GM06990 (cell line): Measurements from ENCODE around the gene SUPT4H1.

Source experiments
- DNase-seq: peaks from one replicate; pipeline ENCODE4 v3.0.0-alpha.2; 2011; ENCODE audit not compliant: insufficient read length; ENCODE audit errors: extremely low read depth
- H3K27me3 ChIP-seq: replicated peaks from 2 replicates; pipeline ENCODE4 v1.6.0; 2011; ENCODE audit warnings: low read length; ENCODE audit not compliant: control insufficient read depth, insufficient read depth
- H3K36me3 ChIP-seq: 2 replicates; pipeline ENCODE4 v1.5.1; 2011; ENCODE audit warnings: low read length; ENCODE audit not compliant: control insufficient read depth, insufficient read depth
- H3K4me3 ChIP-seq: replicated peaks from 2 replicates; pipeline ENCODE4 v1.5.1; 2011; ENCODE audit warnings: low read depth, mild to moderate bottlenecking, control low read depth, low read length
- TF ChIP-seq, protein P1 (sequence below): IDR thresholded peaks from 2 replicates; pipeline ENCODE4 v1.5.1; 2011; ENCODE audit warnings: low read length, control low read depth, mild to moderate bottlenecking, inconsistent platforms; ENCODE audit not compliant: insufficient read depth, poor library complexity, severe bottlenecking

The SUPT4H1 gene

GRCh38 chr17:58362368-58363014, 10.5 kb upstream of the SUPT4H1 start:
- H3K27me3 ChIP-seq: no peaks in the 10 kb centered on the region
- TF ChIP-seq, protein P1, sequence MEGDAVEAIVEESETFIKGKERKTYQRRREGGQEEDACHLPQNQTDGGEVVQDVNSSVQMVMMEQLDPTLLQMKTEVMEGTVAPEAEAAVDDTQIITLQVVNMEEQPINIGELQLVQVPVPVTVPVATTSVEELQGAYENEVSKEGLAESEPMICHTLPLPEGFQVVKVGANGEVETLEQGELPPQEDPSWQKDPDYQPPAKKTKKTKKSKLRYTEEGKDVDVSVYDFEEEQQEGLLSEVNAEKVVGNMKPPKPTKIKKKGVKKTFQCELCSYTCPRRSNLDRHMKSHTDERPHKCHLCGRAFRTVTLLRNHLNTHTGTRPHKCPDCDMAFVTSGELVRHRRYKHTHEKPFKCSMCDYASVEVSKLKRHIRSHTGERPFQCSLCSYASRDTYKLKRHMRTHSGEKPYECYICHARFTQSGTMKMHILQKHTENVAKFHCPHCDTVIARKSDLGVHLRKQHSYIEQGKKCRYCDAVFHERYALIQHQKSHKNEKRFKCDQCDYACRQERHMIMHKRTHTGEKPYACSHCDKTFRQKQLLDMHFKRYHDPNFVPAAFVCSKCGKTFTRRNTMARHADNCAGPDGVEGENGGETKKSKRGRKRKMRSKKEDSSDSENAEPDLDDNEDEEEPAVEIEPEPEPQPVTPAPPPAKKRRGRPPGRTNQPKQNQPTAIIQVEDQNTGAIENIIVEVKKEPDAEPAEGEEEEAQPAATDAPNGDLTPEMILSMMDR: no peak
- H3K4me3 ChIP-seq: no peak overlapping the region
- DNase-seq: no peak
- no peaks in the 10 kb centered on the region for H3K36me3 ChIP-seq

- no peak overlapping the region for H3K4me3 ChIP-seq
- H3K27me3 ChIP-seq: no peaks in the 10 kb centered on the region
- DNase-seq: no peak
- TF ChIP-seq, protein P1: no peak
- H3K36me3 ChIP-seq: no peaks in the 10 kb centered on the region
These were observed 8.5 kb upstream of the SUPT4H1 start for GRCh38 chr17:58360296-58361063.

DNA sequence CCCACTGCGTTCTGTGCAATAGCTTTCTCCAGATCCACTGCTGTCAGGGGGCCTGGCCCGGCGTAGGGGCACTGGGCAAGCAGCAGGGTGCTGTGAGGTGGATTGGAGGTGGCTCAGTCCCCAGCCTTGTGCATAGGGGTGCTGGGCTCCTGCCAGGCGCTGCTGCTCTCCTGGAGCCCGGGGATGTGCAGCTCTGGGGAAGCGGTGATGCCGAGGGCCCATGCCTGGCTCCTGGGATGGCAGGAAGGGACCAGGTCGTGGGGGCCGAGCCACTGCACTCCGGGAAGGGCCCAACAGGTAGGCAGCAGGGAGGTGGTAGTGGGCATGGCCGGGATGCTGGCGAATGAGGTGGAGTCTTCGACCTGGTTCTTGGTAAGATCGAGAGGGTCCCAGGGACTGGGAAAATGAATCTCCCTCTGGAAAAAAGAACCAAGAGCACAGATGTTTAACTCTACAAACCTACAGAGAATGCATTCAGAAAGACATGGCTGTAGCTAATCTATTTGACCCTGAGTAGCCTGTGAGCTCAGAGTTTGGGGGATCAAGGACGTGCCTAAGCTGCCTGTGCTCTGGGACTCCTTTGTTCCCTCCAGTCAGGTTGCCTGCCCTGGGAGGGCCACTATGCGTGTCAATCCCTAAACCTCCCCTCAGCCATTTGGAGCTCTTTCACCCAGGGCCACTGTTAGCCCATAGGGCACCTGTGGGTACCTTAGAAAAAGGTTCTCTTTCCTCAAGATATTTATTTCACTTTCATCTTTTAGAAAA, 6.6 kb upstream of the SUPT4H1 start:
- no peak overlapping the region for H3K4me3 ChIP-seq
- TF ChIP-seq, protein P1: no peak
- DNase-seq: no peak
- no peaks in the 10 kb centered on the region for H3K27me3 ChIP-seq
- H3K36me3 ChIP-seq: no peaks in the 10 kb centered on the region

- Histone ChIP-seq H3K27me3 (no peaks in the 10 kb centered on the region), H3K36me3 (no peaks in the 10 kb centered on the region), H3K4me3 (no peak overlapping the region)
- DNase-seq: no peak
- TF ChIP-seq, protein P1: no peak
These were observed 5.6 kb upstream of the SUPT4H1 start for GRCh38 chr17:58357312-58358297.

DNA sequence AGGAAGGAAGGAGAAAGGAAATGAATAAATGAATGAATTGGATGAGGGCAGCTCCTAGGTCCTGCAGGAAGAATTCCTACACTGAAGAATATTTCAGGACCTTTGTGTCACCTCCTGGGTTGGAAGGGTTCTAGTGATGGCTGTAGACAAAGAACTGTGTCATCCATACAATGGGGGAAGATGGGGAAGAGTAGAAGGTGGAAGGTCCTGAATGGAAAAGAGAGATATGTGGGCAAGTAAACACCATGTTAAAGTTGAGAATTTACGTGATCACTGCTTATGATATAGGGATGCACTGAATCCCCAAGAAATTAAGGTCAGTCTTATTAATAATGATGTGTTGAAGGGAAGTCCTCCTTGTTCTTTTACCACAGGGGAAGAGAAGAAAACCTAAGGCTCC, 4.2 kb upstream of the SUPT4H1 start:
- TF ChIP-seq, protein P1: no peak
- no peaks in the 10 kb centered on the region for H3K36me3 ChIP-seq

More for the DNA sequence above, 4.2 kb upstream of the SUPT4H1 start:
- Histone ChIP-seq H3K4me3 (no peak overlapping the region), H3K27me3 (no peaks in the 10 kb centered on the region)
- DNase-seq: no peak
